Stimulated activated effector memory CD8-positive, alpha-beta T cell treated with anti-CD3 and anti-CD28 coated beads, Interleukin-12 subunit alpha, Interleukin-12 subunit beta, amount 100 ng/mL, for 72 hours (primary cell): ENCODE data around the gene ADAMTSL4.

Experiments
- ATAC-seq: fragments of 150-1000 bp; cut with Tn5 transposase; 2 replicates; pipeline ENCODE4 v1.10.0; 2021
- DNase-seq, 2 donors: peaks; one replicate each; pipeline ENCODE4 v3.0.0; 2021 to 2022; ENCODE audit warnings: low spot score in 2 of 2
- H3K27ac Mint-ChIP-seq: one replicate; pipeline ENCODE4 v1.8.0; 2022; ENCODE audit warnings: mild to moderate bottlenecking, mixed read lengths
- H3K36me3 Mint-ChIP-seq: one replicate; pipeline ENCODE4 v1.8.0; 2022; ENCODE audit warnings: mild to moderate bottlenecking, mixed read lengths
- H3K4me1 Mint-ChIP-seq: one replicate; pipeline ENCODE4 v1.8.0; 2022; ENCODE audit warnings: mixed read lengths
- H3K4me3 Mint-ChIP-seq: one replicate; pipeline ENCODE4 v1.8.0; 2022; ENCODE audit warnings: mild to moderate bottlenecking, mixed read lengths
- H3K9me3 Mint-ChIP-seq: one replicate; pipeline ENCODE4 v1.8.0; 2022; ENCODE audit warnings: mixed read lengths

Gene ADAMTSL4

DNA sequence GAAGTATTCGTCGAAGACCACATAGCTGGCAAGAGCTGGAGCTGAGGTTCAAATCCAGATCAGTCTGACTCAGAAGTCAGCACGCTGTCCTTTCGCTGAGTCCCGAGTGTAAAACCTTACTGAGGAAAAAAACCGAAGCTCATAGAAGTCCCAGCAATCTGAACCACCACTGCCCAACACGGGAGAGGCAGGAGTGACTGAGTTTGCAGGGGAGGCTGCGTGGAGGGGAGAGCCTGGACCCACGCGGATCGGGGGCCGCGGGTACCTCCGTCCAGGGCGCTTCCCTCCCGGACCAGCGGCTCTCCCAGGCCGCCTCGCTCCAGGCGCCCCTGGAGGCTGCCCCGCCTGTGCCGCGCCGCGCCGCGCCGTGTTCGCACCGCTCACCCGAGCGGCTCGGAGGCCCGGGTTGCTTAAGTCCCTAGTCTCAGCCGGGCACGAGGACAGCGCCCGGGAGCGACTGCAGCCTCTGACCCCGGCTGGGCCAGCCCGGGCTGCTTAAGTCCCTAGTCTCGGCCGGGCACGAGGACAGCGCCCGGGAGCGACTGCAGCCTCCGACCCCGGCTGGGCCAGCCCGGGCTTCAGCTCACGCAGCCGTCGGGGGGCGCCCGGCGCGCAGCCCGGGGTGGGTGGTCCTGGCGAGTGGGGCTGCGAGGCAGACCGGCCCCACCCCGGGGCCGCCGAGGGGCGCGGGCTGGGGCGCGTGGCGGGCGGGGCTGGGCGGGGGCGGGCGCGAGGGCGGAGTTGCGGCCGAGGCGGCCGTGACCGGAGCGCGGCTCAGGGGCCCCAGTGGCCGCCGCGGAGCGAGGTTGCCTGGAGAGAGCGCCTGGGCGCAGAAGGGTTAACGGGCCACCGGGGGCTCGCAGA, at the start of gene ADAMTSL4:
TSS of gene ADAMTSL4 (plus strand) at position 777 of the 864 bp plus-strand sequence. CDS start 2,881 bp downstream, outside the sequence.
- peak; percentile 79 for ATAC-seq
- H3K36me3 Mint-ChIP-seq, result peaks cover 5% of the 10 kb centered on the region
- H3K4me3 Mint-ChIP-seq, result peak within 1 kb of the TSS; percentile 71
- H3K9me3 Mint-ChIP-seq, result no peaks in the 10 kb centered on the region
- H3K27ac Mint-ChIP-seq, result peak within 1 kb of the TSS; percentile 67
- no peak for DNase-seq
- H3K4me1 Mint-ChIP-seq, result peaks cover 39% of the 10 kb centered on the region

DNA sequence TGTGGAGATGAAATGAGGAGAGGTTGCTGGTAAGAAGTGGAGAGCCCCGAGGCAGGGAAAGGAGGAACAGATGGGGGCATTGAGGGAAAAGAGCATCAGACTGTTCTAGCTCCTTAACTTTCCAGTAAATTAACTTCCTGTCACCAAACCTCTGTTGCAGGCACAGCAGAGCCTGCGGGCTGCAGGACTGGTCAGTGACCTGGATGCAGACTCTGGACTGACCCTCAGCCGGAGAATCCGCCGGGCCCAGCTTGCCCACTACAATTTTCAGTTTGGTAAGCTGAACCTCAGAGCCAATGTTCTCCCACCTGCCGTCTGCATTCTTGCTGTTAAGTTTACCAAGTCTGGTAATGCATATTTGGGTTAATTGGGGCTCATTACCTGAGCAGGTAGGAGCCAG, 43.8 kb upstream of the ADAMTSL4 start:
- Mint-ChIP-seq H3K36me3 (peaks cover 64% of the 10 kb centered on the region), H3K9me3 (no peaks in the 10 kb centered on the region), H3K27ac (peak overlapping the region; percentile 68), H3K4me1 (peaks cover 8% of the 10 kb centered on the region), H3K4me3 (no peak overlapping the region)
- no peak for ATAC-seq
- DNase-seq, result no peak

DNA sequence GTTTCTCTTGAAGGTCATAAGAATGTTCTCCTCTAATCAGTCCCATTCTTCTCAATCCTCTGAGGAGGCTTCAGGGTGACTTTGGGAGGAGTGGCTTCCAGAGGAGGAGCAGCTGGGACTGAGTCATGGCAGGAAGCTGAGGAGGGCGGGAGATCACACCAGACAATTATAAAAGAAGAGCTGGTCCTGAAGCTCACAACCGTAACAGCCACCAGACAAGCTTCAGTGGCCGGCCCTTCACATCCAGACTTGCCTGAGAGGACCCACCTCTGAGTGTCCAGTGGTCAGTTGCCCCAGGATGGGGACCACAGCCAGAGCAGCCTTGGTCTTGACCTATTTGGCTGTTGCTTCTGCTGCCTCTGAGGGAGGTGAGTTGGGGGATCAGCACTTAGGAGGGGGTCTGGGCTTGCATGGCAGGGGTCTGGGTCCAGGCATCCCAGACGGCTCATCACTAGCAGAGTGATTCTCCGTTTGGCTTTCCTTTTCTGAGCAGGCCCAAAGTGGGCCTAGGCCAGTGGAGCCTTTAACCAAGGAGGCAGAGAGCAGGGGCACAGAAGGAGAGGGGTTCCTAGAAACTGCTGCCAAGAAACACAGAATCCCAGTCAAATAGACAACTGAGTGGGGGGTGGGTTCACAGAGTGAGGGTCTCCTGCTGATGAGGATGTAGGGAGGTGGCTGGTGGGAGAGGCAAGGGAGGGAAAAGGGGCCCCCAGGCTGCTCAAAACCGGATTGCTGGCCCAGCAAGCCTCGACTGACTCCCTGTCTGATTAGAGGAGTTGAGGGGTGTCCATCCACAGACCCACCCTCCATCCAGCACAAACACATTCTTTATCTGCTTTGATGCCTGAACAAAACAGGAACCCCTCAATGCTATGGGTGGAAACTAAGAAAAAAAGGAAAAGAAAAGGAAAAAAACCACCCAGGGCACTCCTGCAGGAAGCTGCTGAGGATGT, 41.0 kb upstream of the ADAMTSL4 start, which contains the start of gene ECM1:
TSS of gene ECM1 (plus strand) at position 198 of the 953 bp plus-strand sequence. CDS start at position 299, 101 bp downstream.
- H3K27ac Mint-ChIP-seq, result peak within 1 kb of the TSS; percentile 86

DNA sequence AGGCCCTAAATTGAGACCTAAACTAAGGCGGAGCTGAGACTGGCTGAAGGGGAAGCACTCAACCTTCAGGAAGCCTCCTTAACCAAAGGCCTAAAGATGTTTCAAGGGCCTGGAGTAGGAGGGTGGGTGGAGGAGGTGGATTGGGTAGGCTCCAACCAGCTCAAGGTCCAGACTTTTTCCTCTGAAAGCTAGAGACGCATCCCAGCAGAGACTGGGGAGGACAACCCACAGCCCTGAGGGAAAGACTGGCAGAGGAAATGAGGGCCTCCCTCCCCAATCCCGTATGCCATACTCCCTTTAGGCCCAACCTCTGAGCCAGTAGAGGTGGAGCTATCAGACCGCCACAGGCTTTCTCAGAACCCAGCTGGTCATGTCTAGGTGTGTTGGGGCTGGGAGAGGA, 40.2 kb upstream of the ADAMTSL4 start:
- ATAC-seq, result no peak
- Mint-ChIP-seq H3K4me3 (no peak overlapping the region), H3K9me3 (no peaks in the 10 kb centered on the region), H3K27ac (peak overlapping the region; percentile 86), H3K36me3 (peaks cover 28% of the 10 kb centered on the region), H3K4me1 (peaks cover 13% of the 10 kb centered on the region)
- DNase-seq, result no peak

More for the DNA sequence above, 41.0 kb upstream of the ADAMTSL4 start, which contains the start of gene ECM1:
- peaks cover 12% of the 10 kb centered on the region for H3K4me1 Mint-ChIP-seq
- H3K9me3 Mint-ChIP-seq, result no peaks in the 10 kb centered on the region
- ATAC-seq (no peak), DNase-seq (no peak)
- H3K36me3 Mint-ChIP-seq, result peaks cover 36% of the 10 kb centered on the region
- H3K4me3 Mint-ChIP-seq, result no peak within 1 kb of the TSS

DNA sequence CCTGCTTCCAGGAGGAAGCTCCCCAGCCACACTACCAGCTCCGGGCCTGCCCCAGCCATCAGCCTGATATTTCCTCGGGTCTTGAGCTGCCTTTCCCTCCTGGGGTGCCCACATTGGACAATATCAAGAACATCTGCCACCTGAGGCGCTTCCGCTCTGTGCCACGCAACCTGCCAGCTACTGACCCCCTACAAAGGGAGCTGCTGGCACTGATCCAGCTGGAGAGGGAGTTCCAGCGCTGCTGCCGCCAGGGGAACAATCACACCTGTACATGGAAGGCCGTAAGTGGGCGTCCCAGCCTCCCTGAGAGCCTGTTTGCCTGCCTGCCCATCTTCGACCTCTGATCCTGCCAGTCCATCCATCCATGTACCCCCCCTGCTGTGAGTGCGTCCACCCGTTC, 37.7 kb upstream of the ADAMTSL4 start:
- Mint-ChIP-seq H3K4me1 (peaks cover 33% of the 10 kb centered on the region), H3K36me3 (peaks cover 9% of the 10 kb centered on the region), H3K9me3 (no peaks in the 10 kb centered on the region), H3K27ac (no peak overlapping the region), H3K4me3 (no peak overlapping the region)
- no peak for DNase-seq
- ATAC-seq, result no peak

DNA sequence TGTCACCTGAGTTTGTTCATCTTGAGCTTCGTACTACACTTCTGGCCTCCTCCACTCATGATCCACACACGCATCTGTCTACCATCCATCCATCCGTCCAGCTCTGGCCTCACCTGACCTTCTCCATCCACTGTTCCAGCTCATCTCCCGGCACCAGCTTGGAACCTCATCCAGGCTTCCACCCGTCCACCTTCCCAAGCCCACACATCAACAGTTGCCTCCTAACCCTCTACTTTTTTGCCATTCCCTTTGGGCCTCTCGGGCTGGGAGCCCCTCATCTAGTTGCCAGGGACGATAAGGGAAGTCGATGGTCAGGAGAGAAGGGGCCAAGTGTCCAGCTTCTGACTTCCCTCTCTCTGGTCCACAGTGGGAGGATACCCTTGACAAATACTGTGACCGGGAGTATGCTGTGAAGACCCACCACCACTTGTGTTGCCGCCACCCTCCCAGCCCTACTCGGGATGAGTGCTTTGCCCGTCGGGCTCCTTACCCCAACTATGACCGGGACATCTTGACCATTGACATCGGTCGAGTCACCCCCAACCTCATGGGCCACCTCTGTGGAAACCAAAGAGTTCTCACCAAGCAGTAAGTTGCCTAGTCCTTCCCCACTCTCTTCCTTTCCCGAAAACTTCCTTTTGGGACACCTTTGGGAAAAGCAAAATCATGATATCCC, 37.1 kb upstream of the ADAMTSL4 start:
- H3K36me3 Mint-ChIP-seq, result peaks cover 6% of the 10 kb centered on the region
- no peaks in the 10 kb centered on the region for H3K9me3 Mint-ChIP-seq
- no peak for ATAC-seq
- H3K4me3 Mint-ChIP-seq, result no peak overlapping the region
- peaks cover 35% of the 10 kb centered on the region for H3K4me1 Mint-ChIP-seq
- DNase-seq, result no peak
- H3K27ac Mint-ChIP-seq, result no peak overlapping the region

DNA sequence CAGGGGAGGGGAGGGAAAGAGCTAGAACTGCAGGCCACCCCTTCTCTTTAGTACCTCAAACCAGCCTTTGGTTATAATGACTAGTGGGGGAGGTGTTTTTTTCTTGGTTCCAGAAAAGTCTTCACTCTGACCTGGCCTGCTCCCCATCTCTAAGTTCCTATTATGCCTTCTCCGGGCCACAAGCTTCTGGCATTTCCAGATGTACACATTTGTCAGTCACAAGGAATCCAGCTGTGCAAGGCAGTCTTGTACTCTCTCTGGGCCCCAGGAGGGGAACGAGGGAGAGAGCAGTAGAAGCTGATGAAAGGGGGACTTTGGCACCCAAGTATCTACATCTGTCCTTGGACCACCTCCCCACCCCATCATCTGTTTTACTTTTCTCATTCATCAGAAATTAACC, 36.4 kb upstream of the ADAMTSL4 start:
- H3K36me3 Mint-ChIP-seq, result peaks cover 6% of the 10 kb centered on the region
- no peak for DNase-seq
- H3K4me3 Mint-ChIP-seq, result no peak overlapping the region
- H3K4me1 Mint-ChIP-seq, result peaks cover 35% of the 10 kb centered on the region
- no peak for ATAC-seq
- H3K9me3 Mint-ChIP-seq, result no peaks in the 10 kb centered on the region
- H3K27ac Mint-ChIP-seq, result peak overlapping the region; percentile 54

DNA sequence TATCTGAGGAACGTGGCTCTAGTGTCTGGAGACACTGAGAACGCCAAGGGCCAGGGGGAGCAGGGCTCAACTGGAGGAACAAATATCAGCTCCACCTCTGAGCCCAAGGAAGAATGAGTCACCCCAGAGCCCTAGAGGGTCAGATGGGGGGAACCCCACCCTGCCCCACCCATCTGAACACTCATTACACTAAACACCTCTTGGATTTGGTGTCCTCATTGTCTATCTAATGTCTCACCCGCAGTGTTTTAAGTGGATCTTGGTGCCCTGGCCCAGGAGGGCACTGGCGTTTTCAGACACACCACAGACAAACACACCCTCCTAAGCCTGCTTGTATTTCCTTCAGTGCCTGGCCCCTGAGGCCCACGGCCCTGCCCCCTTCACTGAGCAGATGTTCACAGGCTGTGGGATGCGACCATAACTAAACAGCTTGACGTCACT, 35.8 kb upstream of the ADAMTSL4 start:
- Mint-ChIP-seq H3K4me1 (peaks cover 35% of the 10 kb centered on the region), H3K36me3 (peaks cover 6% of the 10 kb centered on the region), H3K9me3 (no peaks in the 10 kb centered on the region), H3K4me3 (no peak overlapping the region), H3K27ac (peak overlapping the region; percentile 54)
- ATAC-seq (no peak), DNase-seq (no peak)

DNA sequence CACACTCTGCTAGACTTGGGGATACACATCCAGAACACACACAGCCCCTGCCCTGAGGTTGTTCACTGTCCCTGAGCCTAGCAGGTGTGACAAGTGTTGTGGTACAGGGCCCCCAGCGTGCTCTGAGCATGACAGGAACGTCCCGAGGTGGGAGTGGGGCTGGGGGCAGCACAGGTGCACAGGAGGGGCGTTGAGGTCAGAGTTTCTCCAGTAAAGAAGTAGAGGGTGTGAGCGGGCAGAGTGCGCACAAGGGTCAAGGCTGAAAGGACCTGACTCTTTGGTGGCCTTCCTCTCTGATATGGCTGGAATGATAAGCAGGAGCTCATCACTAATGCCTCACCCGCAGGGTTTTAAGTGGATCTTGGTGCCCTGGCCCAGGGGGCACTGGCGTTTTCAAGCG, 34.9 kb upstream of the ADAMTSL4 start:
- peaks cover 35% of the 10 kb centered on the region for H3K4me1 Mint-ChIP-seq
- peak overlapping the region; percentile 87 for H3K4me3 Mint-ChIP-seq
- DNase-seq, result no peak
- ATAC-seq, result no peak
- H3K36me3 Mint-ChIP-seq, result peaks cover 6% of the 10 kb centered on the region
- H3K27ac Mint-ChIP-seq, result peak overlapping the region; percentile 74
- H3K9me3 Mint-ChIP-seq, result no peaks in the 10 kb centered on the region

DNA sequence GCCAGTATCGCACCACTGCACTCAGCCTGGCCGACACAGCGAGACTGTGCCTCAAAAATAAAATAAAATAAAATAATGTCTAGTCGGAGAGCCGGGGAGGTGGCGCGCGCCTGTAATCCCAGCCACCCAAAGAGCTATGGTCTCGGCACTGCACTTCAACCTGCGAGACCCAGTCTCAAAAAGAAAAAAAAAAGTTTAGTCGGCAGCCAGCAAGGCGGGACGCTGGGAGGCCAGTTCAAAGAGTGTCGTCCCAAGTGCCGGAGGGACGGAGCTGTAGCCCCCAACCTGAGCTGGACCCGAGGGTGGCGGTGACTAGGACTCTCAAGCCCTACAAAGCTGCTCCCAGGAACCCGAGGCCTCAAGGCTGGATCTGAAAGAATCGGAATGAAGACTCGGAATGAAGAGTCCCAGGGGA, 34.3 kb upstream of the ADAMTSL4 start:
- DNase-seq (no peak), ATAC-seq (no peak)
- peaks cover 6% of the 10 kb centered on the region for H3K36me3 Mint-ChIP-seq
- H3K4me1 Mint-ChIP-seq, result peaks cover 32% of the 10 kb centered on the region
- peak overlapping the region; percentile 87 for H3K4me3 Mint-ChIP-seq
- H3K9me3 Mint-ChIP-seq, result no peaks in the 10 kb centered on the region
- peak overlapping the region; percentile 74 for H3K27ac Mint-ChIP-seq

DNA sequence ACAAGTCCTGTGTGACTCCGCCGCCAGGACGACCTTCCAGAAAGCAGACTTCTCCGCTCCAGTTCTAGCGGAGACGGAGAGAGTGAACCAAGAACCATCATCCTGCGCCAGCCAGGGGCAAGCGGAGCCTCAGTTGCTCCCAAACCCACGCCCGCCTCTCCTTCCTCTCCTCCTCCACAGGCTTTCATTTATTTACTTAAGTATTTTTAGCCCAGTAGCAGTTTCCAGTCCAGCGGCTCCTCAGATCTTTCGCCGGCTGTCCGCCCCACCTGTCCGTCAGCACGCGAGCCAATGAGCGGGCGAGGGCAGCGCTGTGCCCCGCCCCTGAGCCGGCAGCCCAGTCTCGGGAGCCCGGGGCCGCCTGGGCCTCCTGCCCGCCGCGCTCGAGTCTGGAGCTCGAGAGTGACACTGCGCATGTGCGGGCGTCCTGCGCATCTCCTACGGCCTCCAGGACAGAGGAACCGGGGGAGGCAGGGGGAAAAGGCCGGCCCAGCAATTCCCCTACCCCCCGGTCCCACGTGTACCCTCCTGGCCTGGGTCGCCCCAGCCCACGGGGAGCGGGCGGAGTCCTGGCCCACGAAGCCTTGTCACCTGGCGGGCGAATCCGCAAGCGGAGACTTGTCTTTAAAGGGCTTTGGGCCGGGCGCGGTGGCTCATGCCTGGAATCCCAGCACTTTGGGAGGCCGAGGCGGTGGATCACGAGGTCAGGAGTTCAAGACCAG, 33.7 kb upstream of the ADAMTSL4 start, which contains the start of gene FALEC:
TSS of gene FALEC (plus strand) at position 425 of the 722 bp plus-strand sequence.
- peak within 1 kb of the TSS; percentile 87 for H3K4me3 Mint-ChIP-seq
- ATAC-seq (peak; percentile 99), DNase-seq (peak; percentile 88 to 96)
- H3K36me3 Mint-ChIP-seq, result peaks cover 6% of the 10 kb centered on the region
- peaks cover 27% of the 10 kb centered on the region for H3K4me1 Mint-ChIP-seq
- peak within 1 kb of the TSS; percentile 74 for H3K27ac Mint-ChIP-seq
- H3K9me3 Mint-ChIP-seq, result no peaks in the 10 kb centered on the region

DNA sequence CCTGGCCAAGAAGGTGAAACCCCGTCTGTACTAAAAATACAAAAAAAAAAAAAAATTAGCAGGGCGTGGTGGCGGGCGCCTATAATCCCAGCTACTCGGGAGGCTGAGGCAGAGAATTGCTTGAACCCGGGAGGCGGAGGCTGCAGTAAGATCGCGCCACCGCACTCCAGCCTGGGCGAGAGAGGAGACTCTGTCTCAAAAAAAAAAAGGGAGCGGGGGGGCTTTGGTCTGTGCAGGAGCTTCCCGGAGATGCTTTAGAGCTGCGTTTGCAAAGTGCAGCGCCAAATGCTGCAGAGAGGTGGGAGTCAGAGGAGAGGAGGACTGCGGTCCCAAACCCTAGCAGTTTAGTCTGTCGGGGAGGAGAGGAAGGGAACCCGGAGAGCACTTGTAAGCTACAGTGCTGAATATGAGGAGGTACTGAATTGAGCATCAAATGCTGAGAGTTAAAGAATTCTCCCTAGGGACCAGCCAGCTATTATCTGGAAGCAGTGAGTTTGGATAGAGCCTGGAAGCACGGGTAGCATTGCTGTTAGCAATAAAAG, 33.1 kb upstream of the ADAMTSL4 start:
- Mint-ChIP-seq H3K4me3 (peak overlapping the region; percentile 87), H3K27ac (peak overlapping the region; percentile 74), H3K9me3 (no peaks in the 10 kb centered on the region), H3K36me3 (peaks cover 6% of the 10 kb centered on the region), H3K4me1 (peaks cover 22% of the 10 kb centered on the region)
- DNase-seq (no peak), ATAC-seq (peak; percentile 20)

DNA sequence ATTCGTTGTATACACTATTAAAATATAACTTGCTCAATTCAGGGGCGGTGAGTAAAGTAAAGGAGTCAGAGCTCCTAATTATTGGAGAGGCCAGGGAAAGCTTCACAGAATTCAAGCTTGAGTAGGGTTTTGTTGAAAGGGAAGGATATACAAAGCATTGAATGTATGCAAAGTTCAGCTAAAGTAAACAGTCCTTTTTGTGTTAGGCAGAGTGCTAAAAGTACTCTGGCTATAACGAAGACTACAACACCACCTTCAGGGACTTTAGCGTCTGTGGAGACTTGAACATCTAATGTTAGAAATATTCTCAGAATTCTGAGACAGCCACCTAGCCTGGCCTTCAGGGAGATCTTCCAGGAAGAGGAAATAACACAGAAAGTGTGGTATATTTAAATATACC, 32.6 kb upstream of the ADAMTSL4 start:
- H3K4me3 Mint-ChIP-seq, result peak overlapping the region; percentile 87
- H3K27ac Mint-ChIP-seq, result no peak overlapping the region
- ATAC-seq (no peak), DNase-seq (no peak)
- H3K36me3 Mint-ChIP-seq, result peaks cover 6% of the 10 kb centered on the region
- H3K4me1 Mint-ChIP-seq, result peaks cover 22% of the 10 kb centered on the region
- H3K9me3 Mint-ChIP-seq, result no peaks in the 10 kb centered on the region
